Spinal cord (tissue), 10 donors: ENCODE results near the gene MAP3K21. TPM values are rescaled to one million over a fixed set of nuclear protein-coding genes. Genes with fewer than 3 reads are reported as not detected.

Source experiments
- DNase-seq, 6 donors: peaks; one replicate each; pipeline versions ENCODE4 v3.0.0 to v3.0.0-alpha.2; 2013 to 2015; ENCODE audit warnings: low spot score in 6 of 6, low read depth in 4 of 6
- H3K27ac ChIP-seq: one replicate; pipeline ENCODE4 v1.5.1; 2013; ENCODE audit warnings: low read depth, low read length, control low read depth
- H3K27me3 ChIP-seq: one replicate; pipeline ENCODE4 v1.6.1; 2013; ENCODE audit warnings: low read length; ENCODE audit not compliant: control insufficient read depth, insufficient read depth
- H3K36me3 ChIP-seq: one replicate; pipeline ENCODE4 v1.6.1; 2013; ENCODE audit warnings: low read length; ENCODE audit not compliant: control insufficient read depth, insufficient read depth
- H3K4me1 ChIP-seq: one replicate; pipeline ENCODE4 v1.6.1; 2013; ENCODE audit warnings: low read length; ENCODE audit not compliant: control insufficient read depth, insufficient read depth
- H3K4me3 ChIP-seq: one replicate; pipeline ENCODE4 v1.5.1; 2013; ENCODE audit warnings: low read depth, low read length, control low read depth
- H3K9me3 ChIP-seq: one replicate; pipeline ENCODE4 v1.6.1; 2013; ENCODE audit warnings: low read length; ENCODE audit not compliant: control insufficient read depth, insufficient read depth
- WGBS: methylation state at CpG from one replicate; pipeline ENCODE4 v1.1.5; 2013; ENCODE audit warnings: missing lambda C conversion rate; ENCODE audit not compliant: insufficient coverage; 5-methylcytosine and 5-hydroxymethylcytosine counted together
- long read RNA-seq, 4 donors: transcript quantifications; one replicate each; lab custom pipeline, GENCODE V29; 2026
- polyA plus RNA-seq, 2 donors: library from polyadenylated mRNA; unstranded; fragments of 120-200 nt; gene quantifications; one replicate each; pipeline ENCODE4 v1.2.1, GENCODE V29; 2013; ENCODE audit not compliant: insufficient read length in 2 of 2
- total RNA-seq, 2 donors: library from RNA; depleted of rRNA in 1 of 2; stranded (reverse); fragments of 120-200 nt in 1 of 2; fragments of >200 nt in 1 of 2; gene quantifications; one replicate each; pipeline versions ENCODE4 v1.2.3 to v1.2.4, GENCODE V29; 2013 to 2014
- donor health status: healthy.

MAP3K21 gene
- total RNA-seq (1 to 10 TPM; 2.1 to 6.1 TPM), polyA plus RNA-seq (1 to 10 TPM; 5.0 to 5.6 TPM)
- long read RNA-seq, donor 1, result 0 reads
- long read RNA-seq, donor 2, result 0 reads
- long read RNA-seq, donor 3, result 0 reads
- long read RNA-seq, donor 4, full-length matches to known transcripts, result 1 of 1 reads
- long read RNA-seq, donor 4, partial matches to known transcripts, result 0 of 1 reads
- long read RNA-seq, donor 4, other reads (novel, unspliced or antisense), result 0 of 1 reads

DNA sequence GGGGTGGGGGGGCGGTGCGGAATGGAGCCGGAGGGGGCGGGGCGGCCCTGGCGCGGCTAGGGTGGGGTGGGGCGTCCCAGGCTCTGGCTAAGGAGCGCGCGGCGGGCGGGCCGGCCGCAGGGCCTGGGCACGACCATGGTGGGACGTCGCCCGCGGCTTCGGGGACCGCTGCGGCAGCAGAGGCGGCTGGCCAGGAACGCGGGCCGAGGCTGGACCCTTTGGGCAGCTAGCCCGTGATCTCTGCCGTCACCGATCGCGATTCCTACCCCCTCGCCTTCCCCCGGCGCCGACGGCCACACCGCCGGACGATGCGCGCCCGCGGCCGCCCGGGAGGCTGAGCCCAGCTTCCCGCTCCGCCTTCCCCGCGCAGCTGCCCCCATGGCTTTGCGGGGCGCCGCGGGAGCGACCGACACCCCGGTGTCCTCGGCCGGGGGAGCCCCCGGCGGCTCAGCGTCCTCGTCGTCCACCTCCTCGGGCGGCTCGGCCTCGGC is at the start of gene MAP3K21:
Gene MAP3K21, plus strand, starts transcription at position 74 of the 491 bp plus-strand sequence. Its CDS starts 305 bp downstream, at position 379.
- peak within 1 kb of the TSS; percentile 36 for H3K4me3 ChIP-seq
- 0% methylated on average over 66 of the region's 68 CpGs for WGBS
- no peak within 1 kb of the TSS for H3K27ac ChIP-seq
- H3K9me3 ChIP-seq, result no peaks in the 10 kb centered on the region
- no peaks in the 10 kb centered on the region for H3K36me3 ChIP-seq
- peaks cover 9% of the 10 kb centered on the region for H3K27me3 ChIP-seq
- H3K4me1 ChIP-seq, result peaks cover 14% of the 10 kb centered on the region
- peak in 2 of 6 donors; percentile 7 to 45 for DNase-seq

DNA sequence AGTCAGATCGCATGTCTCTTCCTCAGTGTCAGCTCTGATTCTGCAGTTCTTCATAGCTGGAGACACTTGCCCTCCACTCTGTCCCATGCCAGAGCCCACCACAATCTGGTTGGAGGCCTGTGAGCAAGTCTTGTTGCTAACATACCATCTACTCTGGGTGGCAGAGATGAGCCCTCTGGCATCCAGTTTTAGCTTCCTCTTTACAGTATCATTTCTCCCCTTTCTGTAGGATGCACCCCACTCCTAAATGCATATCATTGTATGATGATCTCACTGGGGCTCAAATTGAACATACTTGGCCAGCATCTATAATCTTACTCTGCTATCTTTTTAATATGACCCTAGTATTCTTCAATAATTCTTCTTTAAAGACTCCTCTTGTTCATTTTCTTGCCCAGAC is 48.9 kb upstream of the MAP3K21 start:
- no peaks in the 10 kb centered on the region for H3K4me1 ChIP-seq
- 90% methylated on average over 1 of the region's 1 CpG for WGBS

DNA sequence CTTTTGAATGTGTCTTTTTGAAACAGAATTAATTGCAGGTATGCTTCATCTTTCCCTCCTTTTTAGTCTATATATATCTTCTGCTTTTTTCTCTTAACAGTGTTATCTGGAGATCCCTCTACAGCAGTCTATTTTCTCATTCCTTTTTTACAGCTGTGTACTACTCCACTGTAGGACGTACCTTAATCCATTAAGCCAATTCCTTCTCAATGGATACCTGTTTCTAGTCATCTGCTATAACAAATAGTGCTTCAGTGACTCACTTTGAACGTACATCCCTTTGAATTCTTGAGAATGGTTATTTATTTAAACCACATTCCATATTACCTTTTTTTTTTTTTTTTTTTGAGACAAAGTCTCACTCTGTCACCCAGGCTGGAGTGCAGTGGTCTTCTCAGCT is 47.6 kb upstream of the MAP3K21 start:
- Histone ChIP-seq H3K4me1 (no peaks in the 10 kb centered on the region), H3K27ac (no peak overlapping the region), H3K36me3 (no peaks in the 10 kb centered on the region), H3K27me3 (no peaks in the 10 kb centered on the region), H3K9me3 (no peaks in the 10 kb centered on the region), H3K4me3 (no peak overlapping the region)
- 100% methylated on average over 1 of the region's 2 CpGs for WGBS
- no peak for DNase-seq

More for the DNA sequence above, 48.9 kb upstream of the MAP3K21 start:
- Histone ChIP-seq H3K36me3 (no peaks in the 10 kb centered on the region), H3K9me3 (no peaks in the 10 kb centered on the region), H3K27ac (no peak overlapping the region), H3K4me3 (no peak overlapping the region), H3K27me3 (no peaks in the 10 kb centered on the region)
- DNase-seq, result no peak

DNA sequence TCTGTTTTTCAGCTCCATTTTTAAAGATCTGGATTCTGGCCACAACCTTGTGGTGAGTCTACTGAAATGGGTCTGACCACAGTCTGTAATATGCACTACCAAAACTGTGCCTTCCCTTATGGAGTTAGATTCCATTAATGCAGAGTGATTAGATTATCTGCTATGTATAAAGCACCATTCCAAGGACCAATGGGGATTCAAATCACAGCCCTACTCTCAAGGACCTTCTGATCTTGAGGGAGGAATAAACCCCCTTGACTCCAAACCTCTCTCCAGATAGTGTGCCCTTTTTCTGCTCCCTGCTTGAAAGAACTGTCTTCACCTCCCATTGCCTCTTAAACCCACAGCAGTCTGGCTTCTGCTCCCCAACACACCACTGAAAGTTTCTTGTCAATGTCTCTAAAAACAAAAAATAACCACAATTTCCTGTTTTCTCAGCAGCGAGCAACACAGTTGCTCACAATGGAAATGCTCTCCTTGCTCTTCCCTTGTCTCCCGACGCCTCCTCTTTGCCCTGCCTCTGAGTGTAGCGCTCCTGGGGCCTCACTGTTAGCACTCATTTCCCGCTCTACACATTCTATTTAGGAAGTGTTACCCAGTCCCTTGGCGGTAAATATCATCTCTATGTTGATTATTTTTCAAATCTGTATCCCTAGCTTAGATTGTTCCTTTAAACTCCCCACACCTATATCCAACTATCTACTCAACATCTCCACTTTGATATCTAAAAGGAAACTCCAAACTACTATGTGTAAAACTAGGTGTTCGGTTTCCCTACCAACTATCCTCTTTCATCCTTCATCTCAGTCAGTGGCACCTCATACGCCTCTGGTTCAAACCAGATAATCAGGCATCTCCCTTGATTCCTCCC is 45.6 kb upstream of the MAP3K21 start:
- H3K27ac ChIP-seq, result no peak overlapping the region
- no peak overlapping the region for H3K4me3 ChIP-seq
- H3K36me3 ChIP-seq, result no peaks in the 10 kb centered on the region
- no peaks in the 10 kb centered on the region for H3K4me1 ChIP-seq
- no peaks in the 10 kb centered on the region for H3K27me3 ChIP-seq
- WGBS, result 83% methylated on average over 7 of the region's 8 CpGs
- DNase-seq, result no peak
- H3K9me3 ChIP-seq, result no peaks in the 10 kb centered on the region

DNA sequence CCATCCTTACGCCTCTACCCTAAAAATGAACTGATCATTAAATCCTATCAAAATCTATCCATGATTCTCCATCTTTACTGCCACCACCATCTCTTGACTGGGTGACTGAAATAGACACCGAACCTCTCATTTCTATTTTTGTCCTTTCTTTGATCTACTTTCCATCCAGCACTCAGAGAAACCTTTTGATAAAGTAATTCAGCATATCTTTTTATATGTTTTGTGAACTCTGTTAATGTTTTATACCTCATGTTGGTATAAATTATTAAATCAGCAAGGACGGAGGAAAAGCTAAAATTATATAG is 45.0 kb upstream of the MAP3K21 start:
- Histone ChIP-seq H3K9me3 (no peaks in the 10 kb centered on the region), H3K27me3 (no peaks in the 10 kb centered on the region), H3K4me3 (no peak overlapping the region), H3K27ac (no peak overlapping the region), H3K36me3 (no peaks in the 10 kb centered on the region), H3K4me1 (no peaks in the 10 kb centered on the region)
- WGBS, result 94% methylated on average over 1 of the region's 3 CpGs
- DNase-seq, result no peak

DNA sequence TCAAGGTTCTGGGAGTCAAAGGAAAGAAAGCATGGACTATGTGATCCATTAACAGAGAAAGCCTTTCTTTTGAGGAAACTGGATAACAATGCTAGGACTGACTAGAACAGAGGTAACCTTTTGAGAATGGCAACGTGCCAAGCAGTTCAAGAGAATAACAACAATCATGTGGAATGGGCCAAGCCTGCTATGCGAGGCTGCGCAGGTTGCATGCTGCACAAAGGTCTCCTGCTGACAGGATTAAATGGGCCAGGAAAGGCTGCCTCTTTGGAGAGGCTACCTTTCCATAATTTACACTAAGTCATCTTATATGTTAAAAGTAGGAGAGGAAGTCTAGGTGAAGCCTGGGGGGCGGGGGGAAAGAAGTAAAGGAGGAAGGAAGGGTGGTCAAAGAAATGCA is 37.8 kb upstream of the MAP3K21 start:
- no peak for DNase-seq
- WGBS, result 60% methylated on average over 2 of the region's 4 CpGs

DNA sequence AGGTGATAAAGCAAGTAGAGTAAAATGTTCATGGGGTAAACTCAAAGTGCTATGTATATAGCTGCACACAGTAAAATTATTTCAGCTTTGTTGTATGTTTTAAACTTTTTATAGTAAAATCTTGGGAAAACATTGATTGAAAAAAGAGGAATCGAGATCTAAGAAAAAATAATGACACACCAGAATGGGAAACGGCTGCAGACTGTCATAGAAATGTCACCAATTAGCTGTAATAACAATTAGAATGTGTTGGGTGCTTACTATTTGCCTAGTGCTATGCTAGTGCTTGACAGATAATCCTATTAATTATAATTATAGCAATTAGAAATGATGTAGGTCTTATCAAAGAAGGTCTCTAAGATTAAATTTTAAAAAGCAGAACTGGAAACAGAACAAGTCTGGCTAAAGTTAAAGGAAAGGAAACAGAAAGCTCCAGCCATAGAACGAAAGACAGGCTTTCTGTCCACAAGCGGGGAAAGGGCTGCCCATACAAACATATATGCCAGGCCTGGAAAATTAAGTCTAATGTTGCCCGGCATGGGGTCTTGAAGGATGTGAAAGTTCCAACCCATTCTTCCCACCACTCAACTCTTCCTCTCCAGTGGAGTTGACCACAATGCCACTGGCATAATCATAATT is 37.0 kb upstream of the MAP3K21 start:
- DNase-seq, result no peak
- Histone ChIP-seq H3K4me3 (no peak overlapping the region), H3K27me3 (no peaks in the 10 kb centered on the region), H3K9me3 (no peaks in the 10 kb centered on the region), H3K36me3 (no peaks in the 10 kb centered on the region), H3K27ac (no peak overlapping the region), H3K4me1 (peaks cover 5% of the 10 kb centered on the region)
- 78% methylated on average over 3 of the region's 5 CpGs for WGBS

More for the DNA sequence above, 37.8 kb upstream of the MAP3K21 start:
- H3K9me3 ChIP-seq, result no peaks in the 10 kb centered on the region
- H3K36me3 ChIP-seq, result no peaks in the 10 kb centered on the region
- H3K4me3 ChIP-seq, result no peak overlapping the region
- H3K4me1 ChIP-seq, result no peaks in the 10 kb centered on the region
- H3K27ac ChIP-seq, result no peak overlapping the region
- no peaks in the 10 kb centered on the region for H3K27me3 ChIP-seq

DNA sequence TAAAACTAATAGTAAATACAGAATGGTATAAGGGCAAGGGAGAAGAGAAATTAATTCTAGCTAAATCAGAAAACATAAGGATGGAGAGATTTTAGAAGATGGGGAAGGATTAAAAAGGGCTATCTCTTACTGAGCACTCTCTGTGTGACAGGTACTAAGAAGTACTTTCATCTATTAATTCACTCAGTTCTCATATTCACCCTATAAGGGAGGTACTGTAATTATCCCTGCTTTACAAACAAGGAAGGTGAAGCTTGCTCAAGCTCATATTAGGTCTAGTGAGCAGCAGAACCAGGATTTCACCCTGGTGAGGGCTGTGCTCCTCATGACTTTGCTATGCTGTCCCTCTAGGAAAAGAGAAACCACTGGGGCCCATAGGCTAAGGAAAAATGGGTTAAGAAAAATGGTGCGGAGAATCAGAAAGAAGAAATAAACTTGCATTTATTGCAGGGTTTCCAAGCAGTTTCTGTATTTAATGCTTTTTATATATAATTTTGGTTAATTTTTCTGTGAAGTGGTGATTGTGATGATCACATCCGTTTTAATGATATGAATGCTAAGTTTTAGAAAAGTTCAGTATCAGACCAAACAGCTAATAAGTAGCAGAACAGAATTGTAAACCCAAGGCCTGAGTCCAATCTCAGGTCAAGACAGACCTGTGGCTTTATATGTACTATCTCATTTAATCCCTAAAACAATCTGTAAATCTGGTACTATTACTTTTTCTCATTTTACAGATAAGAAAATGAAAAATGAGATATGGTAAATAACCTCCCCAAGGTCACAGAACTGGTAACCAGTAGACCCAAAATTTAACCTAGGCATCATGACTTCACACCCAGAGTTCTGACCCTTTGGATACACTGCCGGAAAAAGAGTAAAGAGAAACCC is 33.7 kb upstream of the MAP3K21 start:
- no peaks in the 10 kb centered on the region for H3K9me3 ChIP-seq
- H3K27me3 ChIP-seq, result no peaks in the 10 kb centered on the region
- no CpG with 5 or more reads among the region's 3 CpGs for WGBS
- H3K36me3 ChIP-seq, result no peaks in the 10 kb centered on the region
- H3K27ac ChIP-seq, result no peak overlapping the region
- no peak overlapping the region for H3K4me3 ChIP-seq
- DNase-seq, result no peak
- peaks cover 7% of the 10 kb centered on the region for H3K4me1 ChIP-seq

DNA sequence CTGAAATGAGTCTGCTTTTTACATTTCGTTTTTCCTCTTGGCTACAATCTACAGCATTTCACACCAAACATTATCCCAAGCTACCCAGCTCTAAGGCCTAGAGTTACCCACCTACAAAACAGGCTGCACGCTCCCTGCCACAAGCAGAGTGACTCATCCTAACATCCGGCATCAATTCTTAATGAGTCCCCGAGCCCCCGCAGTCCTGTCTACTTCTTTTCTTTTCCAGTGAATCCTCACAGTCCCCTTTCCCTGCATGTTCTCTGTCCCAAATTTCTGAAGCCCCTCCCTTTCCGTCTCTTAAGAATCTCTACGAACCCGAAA is 32.6 kb upstream of the MAP3K21 start:
- peak in 2 of 6 donors; percentile 5 to 45 for DNase-seq
- no peaks in the 10 kb centered on the region for H3K36me3 ChIP-seq
- no peaks in the 10 kb centered on the region for H3K9me3 ChIP-seq
- H3K4me3 ChIP-seq, result peak overlapping the region; percentile 51
- H3K27ac ChIP-seq, result no peak overlapping the region
- 5% methylated on average over 8 of the region's 8 CpGs for WGBS
- H3K27me3 ChIP-seq, result no peaks in the 10 kb centered on the region
- peaks cover 7% of the 10 kb centered on the region for H3K4me1 ChIP-seq
